ENCODE data around the gene F2. TPM values are rescaled to one million over a fixed set of nuclear protein-coding genes. Genes with fewer than 3 reads are reported as not detected.
"Not testable (repeated sequence)": the region's sequence is repeated elsewhere in the genome, so short reads cannot be mapped to it uniquely, and the experiment has no call there.

The F2 gene
- total RNA-seq = not detected

GRCh38 chr11:46719048-46719542 is at the start of gene F2:
F2 (plus strand) TSS chr11:46719213; CDS start chr11:46719236, 23 bp downstream.
- Mint-ChIP-seq H3K27ac (no peak within 1 kb of the TSS), H3K4me1 (peaks cover 5% of the 10 kb centered on the region), H3K4me3 (no peak within 1 kb of the TSS), H3K9me3 (no peaks in the 10 kb centered on the region), H3K36me3 (ENCODE audit: low read depth) (no peaks in the 10 kb centered on the region), H3K27me3 (no peaks in the 10 kb centered on the region)
- no peak for ATAC-seq (replicated peaks)

GRCh38 chr11:46669711-46670139 is 49.3 kb upstream of the F2 start:
- Mint-ChIP-seq H3K36me3 (ENCODE audit: low read depth) (peaks cover 79% of the 10 kb centered on the region), H3K4me3 (peak overlapping the region; percentile 13), H3K4me1 (peaks cover 28% of the 10 kb centered on the region), H3K9me3 (no peaks in the 10 kb centered on the region), H3K27me3 (no peaks in the 10 kb centered on the region), H3K27ac (peak overlapping the region; percentile 85)
- no peak for ATAC-seq (replicated peaks)

GRCh38 chr11:46670521-46670920 is 48.5 kb upstream of the F2 start:
- H3K9me3 Mint-ChIP-seq; ATAC-seq (replicated peaks); H3K27me3 Mint-ChIP-seq: not testable (repeated sequence)
- peak overlapping the region; percentile 85 for H3K27ac Mint-ChIP-seq
- H3K4me3 Mint-ChIP-seq = peak overlapping the region; percentile 54
- peaks cover 28% of the 10 kb centered on the region for H3K4me1 Mint-ChIP-seq
- peaks cover 71% of the 10 kb centered on the region for H3K36me3 Mint-ChIP-seq (ENCODE audit: low read depth)

GRCh38 chr11:46671958-46672315 is 47.1 kb upstream of the F2 start:
- Mint-ChIP-seq H3K27me3 (no peaks in the 10 kb centered on the region), H3K27ac (peak overlapping the region; percentile 85), H3K4me1 (peaks cover 30% of the 10 kb centered on the region), H3K36me3 (ENCODE audit: low read depth) (peaks cover 61% of the 10 kb centered on the region), H3K9me3 (no peaks in the 10 kb centered on the region), H3K4me3 (peak overlapping the region; percentile 54)
- no peak for ATAC-seq (replicated peaks)

GRCh38 chr11:46672381-46672839 is 46.6 kb upstream of the F2 start:
- peaks cover 61% of the 10 kb centered on the region for H3K36me3 Mint-ChIP-seq (ENCODE audit: low read depth)

GRCh38 chr11:46673713-46674462 is 45.1 kb upstream of the F2 start:
- H3K36me3 Mint-ChIP-seq (ENCODE audit: low read depth) = peaks cover 60% of the 10 kb centered on the region
- H3K4me1 Mint-ChIP-seq = peaks cover 35% of the 10 kb centered on the region
- peak overlapping the region; percentile 79 for H3K27ac Mint-ChIP-seq
- no peak overlapping the region for H3K4me3 Mint-ChIP-seq
- no peaks in the 10 kb centered on the region for H3K9me3 Mint-ChIP-seq
- ATAC-seq (replicated peaks) = no peak
- no peaks in the 10 kb centered on the region for H3K27me3 Mint-ChIP-seq

More at GRCh38 chr11:46672381-46672839, 46.6 kb upstream of the F2 start:
- Mint-ChIP-seq H3K27ac (peak overlapping the region; percentile 85), H3K4me1 (peaks cover 35% of the 10 kb centered on the region), H3K9me3 (no peaks in the 10 kb centered on the region), H3K4me3 (peak overlapping the region; percentile 54), H3K27me3 (no peaks in the 10 kb centered on the region)
- no peak for ATAC-seq (replicated peaks)

GRCh38 chr11:46674463-46675287 is 44.3 kb upstream of the F2 start:
- ATAC-seq (replicated peaks) = peak; percentile 15
- Mint-ChIP-seq H3K36me3 (ENCODE audit: low read depth) (peaks cover 60% of the 10 kb centered on the region), H3K4me3 (no peak overlapping the region), H3K27ac (peak overlapping the region; percentile 79), H3K9me3 (no peaks in the 10 kb centered on the region), H3K27me3 (no peaks in the 10 kb centered on the region), H3K4me1 (peaks cover 31% of the 10 kb centered on the region)

GRCh38 chr11:46675288-46675851 is 43.6 kb upstream of the F2 start:
- H3K4me3 Mint-ChIP-seq = no peak overlapping the region
- peaks cover 28% of the 10 kb centered on the region for H3K4me1 Mint-ChIP-seq
- H3K9me3 Mint-ChIP-seq = no peaks in the 10 kb centered on the region
- H3K27me3 Mint-ChIP-seq = no peaks in the 10 kb centered on the region
- H3K36me3 Mint-ChIP-seq (ENCODE audit: low read depth) = peaks cover 59% of the 10 kb centered on the region
- no peak for ATAC-seq (replicated peaks)
- peak overlapping the region; percentile 79 for H3K27ac Mint-ChIP-seq

- H3K4me1 Mint-ChIP-seq = peaks cover 25% of the 10 kb centered on the region
- peaks cover 62% of the 10 kb centered on the region for H3K36me3 Mint-ChIP-seq (ENCODE audit: low read depth)
- H3K9me3 Mint-ChIP-seq = no peaks in the 10 kb centered on the region
- no peak overlapping the region for H3K27ac Mint-ChIP-seq
- no peak overlapping the region for H3K4me3 Mint-ChIP-seq
- no peak for ATAC-seq (replicated peaks)
- H3K27me3 Mint-ChIP-seq = no peaks in the 10 kb centered on the region
These were observed 43.1 kb upstream of the F2 start for GRCh38 chr11:46675949-46676348.

GRCh38 chr11:46676436-46677158 is 42.4 kb upstream of the F2 start:
- H3K9me3 Mint-ChIP-seq = no peaks in the 10 kb centered on the region
- H3K27me3 Mint-ChIP-seq = no peaks in the 10 kb centered on the region
- H3K27ac Mint-ChIP-seq = peak overlapping the region; percentile 85
- ATAC-seq (replicated peaks) = no peak
- peaks cover 21% of the 10 kb centered on the region for H3K4me1 Mint-ChIP-seq
- H3K4me3 Mint-ChIP-seq = no peak overlapping the region
- peaks cover 62% of the 10 kb centered on the region for H3K36me3 Mint-ChIP-seq (ENCODE audit: low read depth)

GRCh38 chr11:46677169-46677568 is 41.8 kb upstream of the F2 start:
- H3K27ac Mint-ChIP-seq = peak overlapping the region; percentile 85
- no peaks in the 10 kb centered on the region for H3K27me3 Mint-ChIP-seq
- H3K36me3 Mint-ChIP-seq (ENCODE audit: low read depth) = peaks cover 61% of the 10 kb centered on the region
- no peak for ATAC-seq (replicated peaks)
- H3K4me1 Mint-ChIP-seq = peaks cover 15% of the 10 kb centered on the region
- no peak overlapping the region for H3K4me3 Mint-ChIP-seq
- no peaks in the 10 kb centered on the region for H3K9me3 Mint-ChIP-seq

- no peak for ATAC-seq (replicated peaks)
- H3K36me3 Mint-ChIP-seq (ENCODE audit: low read depth) = peaks cover 51% of the 10 kb centered on the region
- H3K27ac Mint-ChIP-seq = peak overlapping the region; percentile 33
These were observed 40.8 kb upstream of the F2 start for GRCh38 chr11:46677991-46678740.

GRCh38 chr11:46678741-46679130 is 40.3 kb upstream of the F2 start:
- Mint-ChIP-seq H3K36me3 (ENCODE audit: low read depth) (peaks cover 56% of the 10 kb centered on the region), H3K27ac (peak overlapping the region; percentile 33), H3K4me3 (no peak overlapping the region), H3K9me3 (no peaks in the 10 kb centered on the region), H3K27me3 (no peaks in the 10 kb centered on the region), H3K4me1 (peaks cover 7% of the 10 kb centered on the region)
- no peak for ATAC-seq (replicated peaks)

More at GRCh38 chr11:46677991-46678740, 40.8 kb upstream of the F2 start:
- H3K4me3 Mint-ChIP-seq = no peak overlapping the region
- H3K4me1 Mint-ChIP-seq = peaks cover 7% of the 10 kb centered on the region
- H3K27me3 Mint-ChIP-seq = no peaks in the 10 kb centered on the region
- H3K9me3 Mint-ChIP-seq = no peaks in the 10 kb centered on the region
